GM12864 (cell line): ENCODE data around the gene KASH5.

ENCODE experiments used
- DNase-seq: peaks from one replicate; pipeline ENCODE4 v3.0.0-alpha.2; 2011; ENCODE audit warnings: low read depth
- H3K4me3 ChIP-seq: 2 replicates; pipeline ENCODE4 v1.5.1; 2011; ENCODE audit warnings: mild to moderate bottlenecking, low read depth, low read length, control low read depth
- CTCF ChIP-seq: IDR thresholded peaks from 2 replicates; pipeline ENCODE4 v1.5.1; 2011; ENCODE audit warnings: low read depth, mild to moderate bottlenecking, moderate library complexity, low read length, control low read depth, inconsistent platforms; ENCODE audit errors: missing control alignments

KASH5 gene

GRCh38 chr19:49445997-49446396 lies 57.9 kb downstream of the KASH5 start:
- DNase-seq, result no peak
- H3K4me3 ChIP-seq, result no peak overlapping the region
- no peak for TF ChIP-seq CTCF

- no peak for DNase-seq
- TF ChIP-seq CTCF, result no peak
- H3K4me3 ChIP-seq, result no peak overlapping the region
These were observed 59.7 kb downstream of the KASH5 start for GRCh38 chr19:49447485-49448431.

GRCh38 chr19:49448432-49448786 lies 60.4 kb downstream of the KASH5 start:
- DNase-seq, result no peak
- TF ChIP-seq CTCF, result no peak

GRCh38 chr19:49450405-49450804 lies 62.4 kb downstream of the KASH5 start:
- TF ChIP-seq CTCF, result no peak
- H3K4me3 ChIP-seq, result peak overlapping the region; percentile 98
- DNase-seq, result no peak

More at GRCh38 chr19:49448432-49448786, 60.4 kb downstream of the KASH5 start:
- H3K4me3 ChIP-seq, result no peak overlapping the region

GRCh38 chr19:49451430-49452181 lies 63.6 kb downstream of the KASH5 start, which contains the start of gene PIH1D1:
TSS of gene PIH1D1 (minus strand) at chr19:49451814. CDS start at chr19:49451574, 240 bp downstream.
- H3K4me3 ChIP-seq, result peak within 1 kb of the TSS; percentile 98
- no peak for TF ChIP-seq CTCF
- DNase-seq, result peak; percentile 99

GRCh38 chr19:49453013-49453756 lies 65.1 kb downstream of the KASH5 start, which contains the start of gene ALDH16A1:
TSS of gene ALDH16A1 (plus strand) at chr19:49453225. CDS start at chr19:49453332, 107 bp downstream.
- H3K4me3 ChIP-seq, result peak within 1 kb of the TSS; percentile 83
- peak; percentile 93 for DNase-seq
- no peak for TF ChIP-seq CTCF
